ENCODE data around the gene IGFBP2. TPM values are rescaled to one million over a fixed set of nuclear protein-coding genes. Genes with fewer than 3 reads are reported as not detected.

Gene IGFBP2
- polyA plus RNA-seq, 1 donor (not counting 4 experiments of a cell fraction or from before 2014, with no cell fraction given): 10.2 TPM

DNA sequence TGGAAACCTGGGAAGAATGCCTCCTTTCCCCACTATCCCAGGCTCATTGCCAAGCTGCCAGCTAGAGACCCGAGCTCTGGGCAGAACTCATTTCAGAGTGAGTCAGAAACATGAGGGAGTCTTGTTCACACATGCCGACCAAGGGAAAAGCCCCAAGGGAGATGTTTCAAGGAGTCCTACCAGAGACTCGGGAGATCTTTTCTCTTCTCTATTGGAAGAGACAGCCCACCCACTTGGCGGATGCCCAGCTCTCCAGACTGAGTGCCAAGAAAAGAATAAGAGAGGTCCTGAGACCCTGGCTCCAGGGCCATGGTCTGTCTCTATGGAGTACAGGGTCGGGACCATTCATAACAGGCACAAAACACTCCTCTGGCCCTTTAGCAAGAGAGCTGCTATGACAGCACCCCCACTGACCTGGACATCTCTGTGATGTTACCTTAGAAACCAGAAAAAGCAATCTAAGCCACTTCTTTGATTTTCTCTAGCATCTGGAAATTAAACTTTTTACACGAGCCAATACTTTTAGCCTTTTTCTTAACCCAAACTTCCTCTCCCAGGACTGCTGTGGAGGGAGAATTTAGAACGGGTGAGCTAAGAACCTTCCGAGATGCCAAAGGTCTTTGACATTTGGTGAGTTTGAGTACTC is 80.6 kb downstream of the IGFBP2 start:
- Histone ChIP-seq H3K9me3 (ENCODE audit: control insufficient read depth, low read depth, low read length) (no peaks in the 10 kb centered on the region), H4K20me1 (ENCODE audit: control insufficient read depth, extremely low read depth, insufficient read depth, low read length) (no peaks in the 10 kb centered on the region), H3K36me3 (ENCODE audit: control insufficient read depth in 2 of 2, extremely low read depth in 1 of 2, insufficient read depth in 2 of 2, low read length in 2 of 2) (no peaks in the 10 kb centered on the region), H3K79me2 (ENCODE audit: control insufficient read depth, insufficient read depth, low read length) (no peaks in the 10 kb centered on the region), H3K9ac (ENCODE audit: control insufficient read depth, extremely low read depth, insufficient read depth, low read length) (peak overlapping the region; percentile 57), H3K4me1 (ENCODE audit: control insufficient read depth, extremely low read depth, insufficient read depth, low read length) (peaks cover 64% of the 10 kb centered on the region), H3K27me3 (ENCODE audit: control insufficient read depth, extremely low read depth, insufficient read depth, low read length) (no peaks in the 10 kb centered on the region), H3K4me3 (ENCODE audit: control insufficient read depth in 2 of 3, extremely low read depth in 1 of 3, insufficient read depth in 2 of 3, low read depth in 1 of 3, low read length in 3 of 3) (peak overlapping the region in 1 of 3 experiments; percentile 22), H3K9me1 (ENCODE audit: control insufficient read depth, extremely low read depth, insufficient read depth, low read length) (no peaks in the 10 kb centered on the region), H3K4me2 (ENCODE audit: control insufficient read depth, extremely low read depth, insufficient read depth, low read depth, low read length) (peak overlapping the region; percentile 61), H2AFZ (ENCODE audit: control insufficient read depth, low read length) (no peak overlapping the region), H3K27ac (ENCODE audit: control insufficient read depth, insufficient read depth, low read length) (peak overlapping the region; percentile 84)
- DNase-seq (ENCODE audit: low read depth, low spot score) (peak; percentile 94), FAIRE-seq (peak; percentile 98)
- TF ChIP-seq EZH2 (IDR thresholded peaks at IDR 0.05; ENCODE audit: low read length): no peak
- TF ChIP-seq, protein P1, sequence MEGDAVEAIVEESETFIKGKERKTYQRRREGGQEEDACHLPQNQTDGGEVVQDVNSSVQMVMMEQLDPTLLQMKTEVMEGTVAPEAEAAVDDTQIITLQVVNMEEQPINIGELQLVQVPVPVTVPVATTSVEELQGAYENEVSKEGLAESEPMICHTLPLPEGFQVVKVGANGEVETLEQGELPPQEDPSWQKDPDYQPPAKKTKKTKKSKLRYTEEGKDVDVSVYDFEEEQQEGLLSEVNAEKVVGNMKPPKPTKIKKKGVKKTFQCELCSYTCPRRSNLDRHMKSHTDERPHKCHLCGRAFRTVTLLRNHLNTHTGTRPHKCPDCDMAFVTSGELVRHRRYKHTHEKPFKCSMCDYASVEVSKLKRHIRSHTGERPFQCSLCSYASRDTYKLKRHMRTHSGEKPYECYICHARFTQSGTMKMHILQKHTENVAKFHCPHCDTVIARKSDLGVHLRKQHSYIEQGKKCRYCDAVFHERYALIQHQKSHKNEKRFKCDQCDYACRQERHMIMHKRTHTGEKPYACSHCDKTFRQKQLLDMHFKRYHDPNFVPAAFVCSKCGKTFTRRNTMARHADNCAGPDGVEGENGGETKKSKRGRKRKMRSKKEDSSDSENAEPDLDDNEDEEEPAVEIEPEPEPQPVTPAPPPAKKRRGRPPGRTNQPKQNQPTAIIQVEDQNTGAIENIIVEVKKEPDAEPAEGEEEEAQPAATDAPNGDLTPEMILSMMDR (optimal IDR thresholded peaks at IDR 0.05 in 1 of 3, IDR thresholded peaks at IDR 0.05 in 1 of 3, conservative IDR thresholded peaks at IDR 0.05 in 1 of 3; ENCODE audit: extremely low read depth in 1 of 3, insufficient read depth in 2 of 3, low read length in 3 of 3): no peak
- dilution Hi-C loops (cut with MboI; ENCODE audit: extremely low pct_ligation_motif_present, low sequenced_read_pairs): no loop called here

Other genes starting within 250 kb of the IGFBP2 start
- gene SMARCAL1, start 220.9 kb upstream of the IGFBP2 start, polyA plus RNA-seq: 25.8 to 32.2 TPM (median 26.3 TPM) in 3 replicates
- gene RPL37A, start 134.6 kb upstream of the IGFBP2 start, polyA plus RNA-seq: 1,858 to 4,257 TPM (median 3,899 TPM) in 3 replicates
- gene IGFBP5, start 62.1 kb downstream of the IGFBP2 start, polyA plus RNA-seq: 0.15 to 3.2 TPM (median 1.1 TPM) in 3 replicates
- gene TNP1, start 226.6 kb downstream of the IGFBP2 start, polyA plus RNA-seq: not detected in 3 replicates

Measured in keratinocyte (primary cell).